Activated CD8-positive, alpha-beta T cell treated with anti-CD3 and anti-CD28 coated beads for 36 hours (primary cell): Measurements from ENCODE around the gene WDR1. TPM values are rescaled to one million over a fixed set of nuclear protein-coding genes. Genes with fewer than 3 reads are reported as not detected.

Experiments
- ATAC-seq: fragments of 200-7000 bp; cut with Tn5 transposase; one replicate; pipeline ENCODE4 v1.10.0; 2021; ENCODE audit warnings: mild to moderate bottlenecking, moderate library complexity
- CTCF ChIA-PET: fragments of 350-600 bp; sonication (Branson Sonifier 250); formaldehyde crosslinking; loops from one replicate; lab custom pipeline; 2021; ENCODE audit warnings: antibody characterized with exemption; lab: Charles Lee
- POLR2A ChIA-PET: fragments of 350-600 bp; sonication (Branson Sonifier 250); formaldehyde crosslinking; loops from one replicate; lab custom pipeline; 2021; ENCODE audit warnings: antibody characterized with exemption; lab: Charles Lee
- DNase-seq: peaks from one replicate; pipeline ENCODE4 v3.0.0-alpha.2; 2020
- H3K27ac Mint-ChIP-seq: one replicate; pipeline ENCODE4 v1.8.0; 2021; ENCODE audit warnings: mild to moderate bottlenecking, mixed read lengths
- H3K27me3 Mint-ChIP-seq: one replicate; pipeline ENCODE4 v1.8.0; 2021; ENCODE audit warnings: mixed read lengths
- H3K36me3 Mint-ChIP-seq: one replicate; pipeline ENCODE4 v1.8.0; 2021; ENCODE audit warnings: low read depth, mixed read lengths
- H3K4me1 Mint-ChIP-seq: one replicate; pipeline ENCODE4 v1.8.0; 2021; ENCODE audit warnings: low read depth, mixed read lengths
- H3K4me3 Mint-ChIP-seq: one replicate; pipeline ENCODE4 v1.8.0; 2021; ENCODE audit warnings: mild to moderate bottlenecking, moderate library complexity, mixed read lengths
- H3K9me3 Mint-ChIP-seq: one replicate; pipeline ENCODE4 v1.8.0; 2021; ENCODE audit warnings: mixed read lengths
- CTCF ChIP-seq: fragments of 200-600 bp; IDR thresholded peaks from one replicate; pipeline ENCODE4 v1.8.0; 2022; ENCODE audit warnings: antibody characterized with exemption, mild to moderate bottlenecking
- intact Hi-C: fragments of 100-400 bp; cut with micrococcal nuclease; formaldehyde crosslinking; loops from one replicate; pipeline ENCODE4 v1.10.0; 2022
- total RNA-seq, 2 experiments: library from RNA; stranded (reverse); gene quantifications; one replicate each; pipeline ENCODE4 v1.2.3, GENCODE V29; 2021

The WDR1 gene
- total RNA-seq, 2 experiments from 2014 or later: 390 to 393 TPM

- no peak for TF ChIP-seq CTCF
- no peak overlapping the region for H3K27ac Mint-ChIP-seq
Measured at GRCh38 chr4:10120943-10121567, 4.5 kb upstream of the WDR1 start.

GRCh38 chr4:10119773-10120172, 3.2 kb upstream of the WDR1 start:
- Mint-ChIP-seq H3K36me3 (peaks cover 15% of the 10 kb centered on the region), H3K27me3 (no peaks in the 10 kb centered on the region), H3K9me3 (no peaks in the 10 kb centered on the region), H3K4me1 (peaks cover 67% of the 10 kb centered on the region), H3K27ac (no peak overlapping the region), H3K4me3 (no peak overlapping the region)
- ChIA-PET CTCF (interaction anchor here (0.8 to 2.3 kb wide), 5 partner anchors 26 to 344 kb away, joined by 3 to 5 read pairs (median 4); no protein-coding TSS in a partner anchor), POLR2A (interaction anchor here (1.0 to 24.9 kb wide), 3 partner anchors 14 to 28 kb away, joined by 3 to 403 read pairs (median 139); no protein-coding TSS in a partner anchor)
- no peak for DNase-seq
- ATAC-seq: no peak
- TF ChIP-seq CTCF: no peak
- intact Hi-C loops: loop anchor here (5.0 kb wide), 1 partner anchor 63 kb away; no protein-coding TSS in a partner anchor

More at GRCh38 chr4:10120943-10121567, 4.5 kb upstream of the WDR1 start:
- H3K36me3 Mint-ChIP-seq: peaks cover 2% of the 10 kb centered on the region
- peaks cover 69% of the 10 kb centered on the region for H3K4me1 Mint-ChIP-seq
- ChIA-PET CTCF (interaction anchor here (1.3 to 2.3 kb wide), 2 partner anchors 37 to 39 kb away, joined by 3 to 5 read pairs; no protein-coding TSS in a partner anchor), POLR2A (interaction anchor here (1.3 to 24.9 kb wide), 3 partner anchors 15 to 340 kb away, joined by 5 to 403 read pairs (median 139); no protein-coding TSS in a partner anchor)
- ATAC-seq (no peak), DNase-seq (no peak)
- no peak overlapping the region for H3K4me3 Mint-ChIP-seq
- intact Hi-C loops: loop anchor here (5.0 kb wide), 1 partner anchor 61 kb away; no protein-coding TSS in a partner anchor
- H3K9me3 Mint-ChIP-seq: no peaks in the 10 kb centered on the region
- no peaks in the 10 kb centered on the region for H3K27me3 Mint-ChIP-seq

GRCh38 chr4:10119278-10119677, 2.7 kb upstream of the WDR1 start:
- Mint-ChIP-seq H3K4me1 (peaks cover 67% of the 10 kb centered on the region), H3K36me3 (peaks cover 20% of the 10 kb centered on the region)

GRCh38 chr4:10118048-10119004, 1.7 kb upstream of the WDR1 start:
- TF ChIP-seq CTCF: no peak
- intact Hi-C loops: no loop called here
- peaks cover 67% of the 10 kb centered on the region for H3K4me1 Mint-ChIP-seq
- H3K9me3 Mint-ChIP-seq: no peaks in the 10 kb centered on the region
- H3K27me3 Mint-ChIP-seq: no peaks in the 10 kb centered on the region
- ATAC-seq (peak; percentile 14), DNase-seq (peak; percentile 67)
- peak overlapping the region; percentile 84 for H3K4me3 Mint-ChIP-seq
- H3K36me3 Mint-ChIP-seq: peaks cover 29% of the 10 kb centered on the region
- CTCF ChIA-PET: interaction anchor here (0.8 to 2.4 kb wide), 19 partner anchors 8 to 428 kb away, joined by 3 to 16 read pairs (median 4); partner anchors contain the start of gene ZNF518B
- peak overlapping the region; percentile 98 for H3K27ac Mint-ChIP-seq
- POLR2A ChIA-PET: interaction anchor here (1.2 to 24.9 kb wide), 11 partner anchors 8 to 111 kb away, joined by 3 to 403 read pairs (median 7); no protein-coding TSS in a partner anchor

More at GRCh38 chr4:10119278-10119677, 2.7 kb upstream of the WDR1 start:
- DNase-seq (no peak), ATAC-seq (no peak)
- ChIA-PET CTCF (interaction anchor here (0.8 to 2.4 kb wide), 8 partner anchors 11 to 344 kb away, joined by 3 to 12 read pairs (median 4); no protein-coding TSS in a partner anchor), POLR2A (interaction anchor here (1.0 to 24.9 kb wide), 6 partner anchors 7 to 62 kb away, joined by 3 to 403 read pairs (median 12); no protein-coding TSS in a partner anchor)
- Mint-ChIP-seq H3K27ac (peak overlapping the region; percentile 98), H3K27me3 (no peaks in the 10 kb centered on the region), H3K9me3 (no peaks in the 10 kb centered on the region), H3K4me3 (no peak overlapping the region)
- intact Hi-C loops: no loop called here
- no peak for TF ChIP-seq CTCF
